ENCODE measurements around the gene CLIP2. TPM values are rescaled to one million over a fixed set of nuclear protein-coding genes. Genes with fewer than 3 reads are reported as not detected.

The CLIP2 gene
- polyA plus RNA-seq, 3 donors, result 1.1 to 5.2 (median 1.3) TPM

GRCh38 chr7:74290981-74291441 lies 1.8 kb downstream of the CLIP2 start:
- Histone ChIP-seq H3K4me3 (replicated peaks in 1 of 3; ENCODE audit: low read depth in 2 of 3, low read length in 3 of 3) (peak overlapping the region in 1 of 3 experiments; percentile 85), H3K9me3 (replicated peaks in 1 of 2; ENCODE audit: control insufficient read depth in 1 of 2, insufficient read depth in 1 of 2, low read length in 2 of 2) (no peaks in the 10 kb centered on the region), H2AFZ (ENCODE audit: insufficient read depth, low read depth, low read length, poor library complexity, severe bottlenecking) (no peak overlapping the region), H4K20me1 (ENCODE audit: insufficient read depth, low read length) (peaks cover 54% of the 10 kb centered on the region), H3K9ac (ENCODE audit: insufficient read depth, low read length, poor library complexity, severe bottlenecking) (peak overlapping the region; percentile 73), H3K27ac (ENCODE audit: low read depth in 1 of 2, low read length in 2 of 2) (no peak overlapping the region), H3K36me3 (replicated peaks in 1 of 2; ENCODE audit: control insufficient read depth in 1 of 2, insufficient read depth in 2 of 2, low read length in 2 of 2) (no peaks in the 10 kb centered on the region), H3K4me1 (ENCODE audit: control insufficient read depth in 1 of 2, insufficient read depth in 2 of 2, low read length in 2 of 2) (peaks cover 25 to 31% of the 10 kb centered on the region in 2 donors), H3K4me2 (replicated peaks; ENCODE audit: extremely low read depth, low read length, poor library complexity, severe bottlenecking) (peak overlapping the region; percentile 91), H3K27me3 (ENCODE audit: control insufficient read depth in 2 of 2, insufficient read depth in 2 of 2, low read length in 2 of 2) (no peaks in the 10 kb centered on the region), H3K79me2 (ENCODE audit: insufficient read depth, low read length) (peaks cover 31% of the 10 kb centered on the region)
- Mint-ChIP-seq H3K4me3 (peak overlapping the region; percentile 77 to 88), H3K4me1 (peaks cover 38% of the 10 kb centered on the region), H3K27ac (no peak overlapping the region), H3K9me3 (no peaks in the 10 kb centered on the region), H3K36me3 (peaks cover 2% of the 10 kb centered on the region in 2 donors), H3K27me3 (ENCODE audit: low read depth in 3 of 3) (peaks cover 2 to 21% (median 14%) of the 10 kb centered on the region in 3 donors)
- TF ChIP-seq CTCF (IDR thresholded peaks at IDR 0.05), result no peak
- no peak for DNase-seq
- 60% methylated on average over 9 of the region's 10 CpGs for WGBS (ENCODE audit: insufficient coverage)
- intact Hi-C loops (cut with micrococcal nuclease), result loop anchor here in 1 of 2 donors (5.0 kb wide), 1 partner anchor 39 kb away; the partner anchor contains the start of gene RFC2

DNA sequence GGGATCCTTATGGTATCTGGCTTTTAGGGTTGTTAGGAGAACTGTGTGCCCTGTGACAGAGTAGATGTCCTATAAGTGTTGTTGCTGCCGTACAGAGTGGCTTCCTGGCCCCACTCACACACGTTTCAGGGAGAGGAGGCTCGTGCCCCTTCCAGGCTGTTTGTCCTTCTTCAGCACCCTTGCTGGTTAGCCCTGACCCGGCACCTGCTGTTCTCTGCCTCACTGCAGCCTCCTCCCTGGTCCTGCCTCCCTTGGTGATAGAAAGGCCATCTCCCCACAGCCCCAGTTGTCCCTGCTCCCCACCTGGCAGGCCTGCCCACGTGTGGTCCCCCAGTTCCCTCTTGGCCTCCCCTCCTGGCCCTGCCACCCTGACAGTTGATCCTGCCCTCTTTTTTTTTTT lies 2.3 kb downstream of the CLIP2 start:
- 90% methylated on average over 4 of the region's 5 CpGs for WGBS (ENCODE audit: insufficient coverage)
- no peak for TF ChIP-seq CTCF (IDR thresholded peaks at IDR 0.05)
- H3K36me3 ChIP-seq (replicated peaks in 1 of 2; ENCODE audit: control insufficient read depth in 1 of 2, insufficient read depth in 2 of 2, low read length in 2 of 2), result no peaks in the 10 kb centered on the region
- peaks cover 38% of the 10 kb centered on the region for H3K4me1 Mint-ChIP-seq
- peaks cover 55% of the 10 kb centered on the region for H4K20me1 ChIP-seq (ENCODE audit: insufficient read depth, low read length)
- no peak overlapping the region for H3K27ac Mint-ChIP-seq
- DNase-seq, result no peak
- no peak overlapping the region for H3K9ac ChIP-seq (ENCODE audit: insufficient read depth, low read length, poor library complexity, severe bottlenecking)
- no peak overlapping the region for H3K4me3 ChIP-seq (replicated peaks in 1 of 3; ENCODE audit: low read depth in 2 of 3, low read length in 3 of 3)
- H2AFZ ChIP-seq (ENCODE audit: insufficient read depth, low read depth, low read length, poor library complexity, severe bottlenecking), result no peak overlapping the region
- H3K4me2 ChIP-seq (replicated peaks; ENCODE audit: extremely low read depth, low read length, poor library complexity, severe bottlenecking), result no peak overlapping the region
- peaks cover 31% of the 10 kb centered on the region for H3K79me2 ChIP-seq (ENCODE audit: insufficient read depth, low read length)
- peak overlapping the region; percentile 15 to 27 for H3K4me3 Mint-ChIP-seq
- no peaks in the 10 kb centered on the region for H3K9me3 Mint-ChIP-seq
- H3K4me1 ChIP-seq (ENCODE audit: control insufficient read depth in 1 of 2, insufficient read depth in 2 of 2, low read length in 2 of 2), result peaks cover 25 to 31% of the 10 kb centered on the region in 2 donors
- H3K27me3 ChIP-seq (ENCODE audit: control insufficient read depth in 2 of 2, insufficient read depth in 2 of 2, low read length in 2 of 2), result no peaks in the 10 kb centered on the region
- peaks cover 2 to 5% of the 10 kb centered on the region in 2 donors for H3K36me3 Mint-ChIP-seq
- peaks cover 2 to 21% (median 16%) of the 10 kb centered on the region in 3 donors for H3K27me3 Mint-ChIP-seq (ENCODE audit: low read depth in 3 of 3)
- intact Hi-C loops (cut with micrococcal nuclease), result loop anchor here in 1 of 2 donors (5.0 kb wide), 1 partner anchor 39 kb away; the partner anchor contains the start of gene RFC2
- no peaks in the 10 kb centered on the region for H3K9me3 ChIP-seq (replicated peaks in 1 of 2; ENCODE audit: control insufficient read depth in 1 of 2, insufficient read depth in 1 of 2, low read length in 2 of 2)
- no peak overlapping the region for H3K27ac ChIP-seq (ENCODE audit: low read depth in 1 of 2, low read length in 2 of 2)

All from CD14-positive monocyte (primary cell).